Measurements from ENCODE around the gene PI4KA. TPM values are rescaled to one million over a fixed set of nuclear protein-coding genes. Genes with fewer than 3 reads are reported as not detected.

The PI4KA gene
- total RNA-seq, 4 donors from 2014 or later, result 69.8 to 115 (median 82.3) TPM

- DNase-seq (ENCODE audit: extremely low spot score), result no peak
- peaks cover 10 to 82% (median 53%) of the 10 kb centered on the region in 4 donors for H3K36me3 ChIP-seq
- H3K4me1 ChIP-seq, result no peaks in the 10 kb centered on the region
- 73% methylated on average over 10 of the region's 10 CpGs for WGBS
- no peaks in the 10 kb centered on the region for H3K9me3 ChIP-seq
- intact Hi-C loops (cut with DNase I), result no loop called here
- TF ChIP-seq POLR2AphosphoS5 (IDR thresholded peaks at IDR 0.05) (no peak), POLR2A (IDR thresholded peaks at IDR 0.05; ENCODE audit: low read depth) (no peak), EP300 (IDR thresholded peaks at IDR 0.05) (no peak)
- TF ChIP-seq, protein P1, sequence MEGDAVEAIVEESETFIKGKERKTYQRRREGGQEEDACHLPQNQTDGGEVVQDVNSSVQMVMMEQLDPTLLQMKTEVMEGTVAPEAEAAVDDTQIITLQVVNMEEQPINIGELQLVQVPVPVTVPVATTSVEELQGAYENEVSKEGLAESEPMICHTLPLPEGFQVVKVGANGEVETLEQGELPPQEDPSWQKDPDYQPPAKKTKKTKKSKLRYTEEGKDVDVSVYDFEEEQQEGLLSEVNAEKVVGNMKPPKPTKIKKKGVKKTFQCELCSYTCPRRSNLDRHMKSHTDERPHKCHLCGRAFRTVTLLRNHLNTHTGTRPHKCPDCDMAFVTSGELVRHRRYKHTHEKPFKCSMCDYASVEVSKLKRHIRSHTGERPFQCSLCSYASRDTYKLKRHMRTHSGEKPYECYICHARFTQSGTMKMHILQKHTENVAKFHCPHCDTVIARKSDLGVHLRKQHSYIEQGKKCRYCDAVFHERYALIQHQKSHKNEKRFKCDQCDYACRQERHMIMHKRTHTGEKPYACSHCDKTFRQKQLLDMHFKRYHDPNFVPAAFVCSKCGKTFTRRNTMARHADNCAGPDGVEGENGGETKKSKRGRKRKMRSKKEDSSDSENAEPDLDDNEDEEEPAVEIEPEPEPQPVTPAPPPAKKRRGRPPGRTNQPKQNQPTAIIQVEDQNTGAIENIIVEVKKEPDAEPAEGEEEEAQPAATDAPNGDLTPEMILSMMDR (IDR thresholded peaks at IDR 0.05), result no peak
- no peak overlapping the region for H3K27ac ChIP-seq (replicated peaks in 1 of 4)
- no peak overlapping the region for H3K4me3 ChIP-seq
- no peaks in the 10 kb centered on the region for H3K27me3 ChIP-seq
These were observed 72.1 kb downstream of the PI4KA start for GRCh38 chr22:20786536-20786979.

GRCh38 chr22:20786048-20786447, 72.6 kb downstream of the PI4KA start:
- Histone ChIP-seq H3K27ac (replicated peaks in 1 of 4) (no peak overlapping the region), H3K27me3 (no peaks in the 10 kb centered on the region), H3K4me1 (no peaks in the 10 kb centered on the region), H3K4me3 (no peak overlapping the region), H3K9me3 (no peaks in the 10 kb centered on the region), H3K36me3 (peaks cover 10 to 82% (median 53%) of the 10 kb centered on the region in 4 donors)
- no peak for TF ChIP-seq POLR2A (IDR thresholded peaks at IDR 0.05; ENCODE audit: low read depth)
- TF ChIP-seq, protein P1 (IDR thresholded peaks at IDR 0.05), result no peak
- no peak for TF ChIP-seq POLR2AphosphoS5 (IDR thresholded peaks at IDR 0.05)
- TF ChIP-seq EP300 (IDR thresholded peaks at IDR 0.05), result no peak
- 86% methylated on average over 8 of the region's 8 CpGs for WGBS
- intact Hi-C loops (cut with DNase I), result no loop called here
- DNase-seq (ENCODE audit: extremely low spot score), result no peak

GRCh38 chr22:20785415-20785814, 73.2 kb downstream of the PI4KA start:
- no peaks in the 10 kb centered on the region for H3K9me3 ChIP-seq
- no peaks in the 10 kb centered on the region for H3K4me1 ChIP-seq
- H3K27ac ChIP-seq (replicated peaks in 1 of 4), result no peak overlapping the region
- no peaks in the 10 kb centered on the region for H3K27me3 ChIP-seq
- 91% methylated on average over 3 of the region's 3 CpGs for WGBS
- H3K36me3 ChIP-seq, result peaks cover 10 to 80% (median 53%) of the 10 kb centered on the region in 4 donors
- intact Hi-C loops (cut with DNase I), result no loop called here
- H3K4me3 ChIP-seq, result no peak overlapping the region
- DNase-seq (ENCODE audit: extremely low spot score), result no peak
- TF ChIP-seq POLR2AphosphoS5 (IDR thresholded peaks at IDR 0.05) (no peak), EP300 (IDR thresholded peaks at IDR 0.05) (no peak), POLR2A (IDR thresholded peaks at IDR 0.05; ENCODE audit: low read depth) (no peak)
- TF ChIP-seq, protein P1 (IDR thresholded peaks at IDR 0.05), result no peak

DNA sequence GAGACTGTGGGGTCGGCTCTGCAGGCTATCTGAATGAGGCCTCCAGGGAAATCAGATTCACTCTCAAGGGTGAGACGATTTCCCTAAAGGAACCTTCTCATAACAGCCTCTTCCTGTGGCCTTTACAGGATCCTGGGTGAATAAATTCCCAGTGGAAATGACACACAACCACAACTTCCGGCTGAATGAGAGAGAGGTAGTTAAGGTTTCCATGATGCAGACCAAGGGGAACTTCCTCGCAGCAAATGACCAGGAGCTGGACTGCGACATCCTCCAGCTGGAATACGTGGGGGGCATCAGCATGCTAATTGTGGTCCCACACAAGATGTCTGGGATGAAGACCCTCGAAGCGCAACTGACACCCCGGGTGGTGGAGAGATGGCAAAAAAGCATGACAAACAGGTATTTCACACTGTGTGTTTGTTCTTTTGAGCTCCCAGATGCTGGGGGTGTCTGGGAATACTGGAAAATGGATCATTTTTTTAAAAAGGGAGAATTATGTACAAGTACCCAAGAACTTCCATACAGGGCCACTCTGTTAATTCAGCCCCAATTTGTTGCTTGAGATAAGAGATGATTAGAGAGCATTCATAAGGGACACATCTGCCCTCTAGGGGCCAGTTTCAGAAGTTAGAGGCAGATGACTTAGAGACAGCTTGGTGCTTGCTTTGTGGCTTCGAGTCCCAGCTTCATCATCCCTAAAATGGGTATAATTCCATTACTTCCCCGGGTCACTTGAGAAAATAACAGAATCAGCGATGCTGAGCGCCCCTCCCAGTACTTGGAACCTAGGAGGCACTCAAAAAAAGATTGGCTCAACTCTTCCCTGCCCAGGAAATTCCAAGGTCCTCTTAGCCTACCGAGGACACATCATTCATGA, 74.5 kb downstream of the PI4KA start:
- no peaks in the 10 kb centered on the region for H3K9me3 ChIP-seq
- no peak for DNase-seq (ENCODE audit: extremely low spot score)
- intact Hi-C loops (cut with DNase I), result no loop called here
- H3K4me1 ChIP-seq, result no peaks in the 10 kb centered on the region
- TF ChIP-seq, protein P1 (IDR thresholded peaks at IDR 0.05), result peak; percentile 32 to 66 (median 46)
- TF ChIP-seq POLR2A (IDR thresholded peaks at IDR 0.05; ENCODE audit: low read depth) (no peak), POLR2AphosphoS5 (IDR thresholded peaks at IDR 0.05) (no peak), EP300 (IDR thresholded peaks at IDR 0.05) (no peak)
- H3K36me3 ChIP-seq, result peaks cover 13 to 77% (median 55%) of the 10 kb centered on the region in 4 donors
- WGBS, result 70% methylated on average over 13 of the region's 14 CpGs
- H3K27me3 ChIP-seq, result no peaks in the 10 kb centered on the region
- no peak overlapping the region for H3K4me3 ChIP-seq
- no peak overlapping the region for H3K27ac ChIP-seq (replicated peaks in 1 of 4)

Measured in esophagus muscularis mucosa (tissue), 4 donors.